ENCODE results near the gene CLASP2. TPM values are rescaled to one million over a fixed set of nuclear protein-coding genes. Genes with fewer than 3 reads are reported as not detected.

CLASP2 gene
- total RNA-seq, 4 donors from 2014 or later = 49.5 to 66.5 (median 65.8) TPM

GRCh38 chr3:33687406-33688010, 30.5 kb downstream of the CLASP2 start:
- no peak for TF ChIP-seq CTCF (IDR thresholded peaks at IDR 0.05; ENCODE audit: low read depth)

- TF ChIP-seq CTCF (IDR thresholded peaks at IDR 0.05; ENCODE audit: low read depth) = no peak
Observed at GRCh38 chr3:33682770-33683169, 35.3 kb downstream of the CLASP2 start.

GRCh38 chr3:33681667-33682066, 36.4 kb downstream of the CLASP2 start:
- no peak for TF ChIP-seq CTCF (IDR thresholded peaks at IDR 0.05; ENCODE audit: low read depth)

GRCh38 chr3:33678073-33678472, 40.0 kb downstream of the CLASP2 start:
- TF ChIP-seq CTCF (IDR thresholded peaks at IDR 0.05; ENCODE audit: low read depth) = no peak

DNA sequence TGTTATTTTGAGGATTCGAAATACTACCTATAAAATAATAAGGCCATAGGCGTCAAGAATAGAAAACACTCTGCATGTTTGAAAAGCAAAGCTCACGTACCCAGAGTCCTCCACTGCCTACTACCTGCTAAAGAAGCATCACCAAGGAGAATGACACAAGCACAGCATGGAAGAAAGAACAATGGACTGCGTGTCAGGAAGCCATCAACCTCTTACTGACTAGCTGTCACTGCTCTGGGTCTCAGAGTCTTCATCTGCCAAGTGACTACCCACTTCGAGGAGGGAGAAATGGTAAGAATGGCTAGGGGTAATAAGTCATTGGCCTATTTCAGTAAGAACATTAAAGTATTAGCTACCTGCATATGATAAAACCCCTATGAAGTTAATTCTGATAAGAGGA, 49.4 kb downstream of the CLASP2 start:
- TF ChIP-seq CTCF (IDR thresholded peaks at IDR 0.05; ENCODE audit: low read depth) = no peak

DNA sequence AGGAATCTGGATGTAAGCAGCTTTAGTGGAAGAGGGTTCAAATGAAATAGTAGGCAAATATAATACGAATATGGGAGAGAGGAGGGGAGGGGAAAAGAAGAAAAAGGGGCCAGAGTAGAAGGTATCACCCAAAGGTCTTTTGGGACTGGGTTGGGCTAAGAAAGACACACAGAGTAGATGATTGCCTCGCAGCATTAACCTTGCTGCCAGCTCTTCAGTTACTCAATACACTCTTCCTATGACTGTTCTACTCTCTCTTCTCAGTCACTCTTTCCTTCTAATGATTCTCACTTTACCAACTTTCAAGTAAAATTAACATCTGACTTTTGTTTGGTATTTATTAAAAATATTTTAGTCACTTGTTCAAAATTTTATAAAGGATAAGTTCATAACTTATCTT, 52.8 kb downstream of the CLASP2 start:
- no peak for TF ChIP-seq CTCF (IDR thresholded peaks at IDR 0.05; ENCODE audit: low read depth)

DNA sequence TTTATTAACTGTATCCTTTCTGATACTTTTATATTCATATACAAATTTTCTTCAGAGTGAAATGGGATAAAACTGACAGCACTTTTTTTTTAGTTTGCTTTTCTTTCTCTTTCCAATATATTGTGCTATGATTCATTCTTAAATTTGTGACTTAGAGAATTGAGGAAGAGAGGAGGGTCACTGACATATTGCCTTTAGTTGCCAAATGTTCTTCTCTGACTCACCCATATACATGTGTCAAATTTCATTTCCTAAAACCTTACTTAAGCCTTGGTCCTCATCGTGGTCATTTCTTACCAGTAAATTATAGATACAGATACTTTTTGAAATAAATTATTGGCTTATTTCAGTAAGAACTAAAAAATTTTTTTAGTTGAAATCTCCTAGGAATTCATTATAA, 53.9 kb downstream of the CLASP2 start:
- TF ChIP-seq CTCF (IDR thresholded peaks at IDR 0.05; ENCODE audit: low read depth) = no peak
